Bronchial epithelial cell (primary cell): ENCODE data around the gene ANKRD31. TPM values are rescaled to one million over a fixed set of nuclear protein-coding genes. Genes with fewer than 3 reads are reported as not detected.
A peak's percentile ranks its signal among the peaks of the same experiment; 100 is the strongest.
"Not testable (repeated sequence)": the region's sequence is repeated elsewhere in the genome, so short reads cannot be mapped to it uniquely, and the experiment has no call there.

Experiments used
- DNase-seq: peaks from one replicate; pipeline ENCODE4 v3.0.0-alpha.2; 2010; ENCODE audit warnings: low read depth
- FAIRE-seq: peaks from 2 replicates; lab custom pipeline; 2011; peaks lifted over from hg19 to GRCh38; lab: Jason Lieb, UNC
- H3K27me3 ChIP-seq: 2 replicates; pipeline ENCODE4 v1.5.1; 2011; ENCODE audit warnings: low read length; ENCODE audit not compliant: control insufficient read depth, insufficient read depth
- H3K36me3 ChIP-seq: 2 replicates; pipeline ENCODE4 v1.5.1; 2011; ENCODE audit warnings: low read length; ENCODE audit not compliant: control insufficient read depth, insufficient read depth
- H3K4me3 ChIP-seq: 2 replicates; pipeline ENCODE4 v1.5.1; 2011; ENCODE audit warnings: mild to moderate bottlenecking, low read depth, low read length, control low read depth
- CTCF ChIP-seq: IDR thresholded peaks from 2 replicates; pipeline ENCODE4 v1.5.1; 2011; ENCODE audit warnings: mild to moderate bottlenecking, moderate library complexity, low read length, control low read depth, inconsistent platforms; ENCODE audit not compliant: insufficient read depth, severe bottlenecking
- total RNA-seq: library from RNA; depleted of rRNA; stranded (reverse); fragments of >200 nt; gene quantifications from 2 replicates; pipeline ENCODE4 v1.2.1, GENCODE V29; 2014

ANKRD31 gene
- total RNA-seq, 1 donor from 2014 or later = 0.26 TPM

GRCh38 chr5:75225506-75225905 is 11.2 kb downstream of the ANKRD31 start:
- no peak for TF ChIP-seq CTCF
- H3K4me3 ChIP-seq = no peak overlapping the region
- no peak for FAIRE-seq

GRCh38 chr5:75220787-75221186 is 15.9 kb downstream of the ANKRD31 start:
- H3K4me3 ChIP-seq, DNase-seq, H3K27me3 ChIP-seq, FAIRE-seq, H3K36me3 ChIP-seq: not testable (repeated sequence)

More at GRCh38 chr5:75225506-75225905, 11.2 kb downstream of the ANKRD31 start:
- H3K27me3 ChIP-seq = no peaks in the 10 kb centered on the region
- no peaks in the 10 kb centered on the region for H3K36me3 ChIP-seq
- no peak for DNase-seq

GRCh38 chr5:75214928-75215327 is 21.8 kb downstream of the ANKRD31 start:
- Histone ChIP-seq H3K4me3 (no peak overlapping the region), H3K36me3 (no peaks in the 10 kb centered on the region), H3K27me3 (no peaks in the 10 kb centered on the region)
- FAIRE-seq = no peak
- no peak for TF ChIP-seq CTCF
- DNase-seq = no peak

- H3K4me3 ChIP-seq = no peak overlapping the region
- no peaks in the 10 kb centered on the region for H3K36me3 ChIP-seq
- DNase-seq (no peak), FAIRE-seq (no peak)
- TF ChIP-seq CTCF = no peak
- no peaks in the 10 kb centered on the region for H3K27me3 ChIP-seq
Observed at GRCh38 chr5:75214409-75214808, 22.3 kb downstream of the ANKRD31 start.

- FAIRE-seq = no peak
- DNase-seq = no peak
- Histone ChIP-seq H3K27me3 (no peaks in the 10 kb centered on the region), H3K36me3 (no peaks in the 10 kb centered on the region), H3K4me3 (no peak overlapping the region)
- TF ChIP-seq CTCF = no peak
Observed at GRCh38 chr5:75203604-75204003, 33.1 kb downstream of the ANKRD31 start.

GRCh38 chr5:75202935-75203334 is 33.7 kb downstream of the ANKRD31 start:
- peak; percentile 3 for DNase-seq
- Histone ChIP-seq H3K27me3 (no peaks in the 10 kb centered on the region), H3K4me3 (no peak overlapping the region), H3K36me3 (no peaks in the 10 kb centered on the region)
- no peak for TF ChIP-seq CTCF
- no peak for FAIRE-seq
